HL-60/S4 treated with retinoic acid at 250 ng/mL for 4 days and 3 days (cell line): ENCODE data around the gene KRTAP3-2.
"Not testable (repeated sequence)": the region's sequence is repeated elsewhere in the genome, so short reads cannot be mapped to it uniquely, and the experiment has no call there.

ENCODE experiments used
- in situ Hi-C: fragments of 300-500 bp; cut with MboI; formaldehyde crosslinking; loops from 2 replicates; pipeline ENCODE4 v1.7.0; 2022; ENCODE audit warnings: low sequenced_read_pairs

The KRTAP3-2 gene

GRCh38 chr17:40999563-40999962 lies at the start of gene KRTAP3-2:
TSS of gene KRTAP3-2 (minus strand) at chr17:40999906. CDS start at chr17:40999853, 53 bp downstream.
- in situ Hi-C loops: not testable (repeated sequence)

GRCh38 chr17:41049110-41049509 lies 49.4 kb upstream of the KRTAP3-2 start:
- in situ Hi-C loops: no loop called here

GRCh38 chr17:41048441-41048840 lies 48.7 kb upstream of the KRTAP3-2 start:
- in situ Hi-C loops: no loop called here

- in situ Hi-C loops: not testable (repeated sequence)
Observed at GRCh38 chr17:41046735-41047465, 47.2 kb upstream of the KRTAP3-2 start, which contains the start of gene KRTAP2-1. TSS of gene KRTAP2-1 (minus strand) at chr17:41047316. CDS start at chr17:41047267, 49 bp downstream.

GRCh38 chr17:41042953-41043352 lies 43.2 kb upstream of the KRTAP3-2 start:
- in situ Hi-C loops: no loop called here

GRCh38 chr17:41040783-41041571 lies 41.3 kb upstream of the KRTAP3-2 start, which contains the start of gene KRTAP1-1:
TSS of gene KRTAP1-1 (minus strand) at chr17:41041450. CDS start at chr17:41041397, 53 bp downstream.
- in situ Hi-C loops: not testable (repeated sequence)

- in situ Hi-C loops: no loop called here
Observed at GRCh38 chr17:41037853-41038350, 38.2 kb upstream of the KRTAP3-2 start.

GRCh38 chr17:41034346-41034935 lies 34.7 kb upstream of the KRTAP3-2 start, which contains the start of gene KRTAP1-3:
TSS of gene KRTAP1-3 (minus strand) at chr17:41034874. CDS start at chr17:41034821, 53 bp downstream.
- in situ Hi-C loops: not testable (repeated sequence)

GRCh38 chr17:41029633-41030245 lies 30.0 kb upstream of the KRTAP3-2 start, which contains the start of gene KRTAP1-4:
TSS of gene KRTAP1-4 (minus strand) at chr17:41030195. CDS start at chr17:41030078, 117 bp downstream.
- in situ Hi-C loops: no loop called here

GRCh38 chr17:41026715-41027471 lies 27.2 kb upstream of the KRTAP3-2 start, which contains the start of gene KRTAP1-5:
TSS of gene KRTAP1-5 (minus strand) at chr17:41027208. CDS start at chr17:41027155, 53 bp downstream.
- in situ Hi-C loops: no loop called here

GRCh38 chr17:41024697-41025096 lies 25.0 kb upstream of the KRTAP3-2 start:
- in situ Hi-C loops: no loop called here

GRCh38 chr17:41020336-41020735 lies 20.6 kb upstream of the KRTAP3-2 start:
- in situ Hi-C loops: no loop called here

GRCh38 chr17:41019415-41019814 lies 19.7 kb upstream of the KRTAP3-2 start:
- in situ Hi-C loops: no loop called here

GRCh38 chr17:41018541-41018940 lies 18.8 kb upstream of the KRTAP3-2 start:
- in situ Hi-C loops: no loop called here

- in situ Hi-C loops: no loop called here
Observed at GRCh38 chr17:41016578-41017215, 17.0 kb upstream of the KRTAP3-2 start.

- in situ Hi-C loops: no loop called here
Observed at GRCh38 chr17:41015454-41015853, 15.7 kb upstream of the KRTAP3-2 start.

- in situ Hi-C loops: no loop called here
Observed at GRCh38 chr17:41013606-41014005, 13.9 kb upstream of the KRTAP3-2 start.

- in situ Hi-C loops: no loop called here
Observed at GRCh38 chr17:41013181-41013580, 13.5 kb upstream of the KRTAP3-2 start.
